HG02840 (cell line): Measurements from ENCODE around the gene VPS4B.

Experiments used
- ATAC-seq: cut with Tn5 transposase; IDR thresholded peaks from one replicate; pipeline ENCODE4 v1.9.1; 2021; ENCODE audit warnings: mild to moderate bottlenecking, moderate library complexity, moderate number of reproducible peaks; ENCODE audit not compliant: unreplicated experiment, low FRiP score

The VPS4B gene

DNA sequence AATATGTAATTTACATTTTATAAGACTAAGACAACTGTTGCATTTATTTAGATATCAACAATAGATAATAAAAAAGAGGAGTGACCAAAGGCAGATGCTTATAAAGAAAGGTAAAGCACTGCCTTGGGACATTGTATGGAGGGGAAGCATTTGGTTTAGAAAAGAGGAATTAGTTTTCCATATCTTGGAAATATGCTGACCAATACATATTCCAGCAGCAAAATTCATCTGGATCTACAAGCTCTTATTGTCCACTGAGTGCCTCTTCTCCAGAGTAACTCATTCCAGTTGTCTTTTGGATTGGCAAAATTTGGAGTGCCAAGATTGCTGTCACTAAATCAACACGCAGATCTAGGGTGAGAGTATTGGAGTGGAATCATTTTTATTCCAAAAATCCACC is 8.9 kb upstream of the VPS4B start:
- ATAC-seq: no peak

DNA sequence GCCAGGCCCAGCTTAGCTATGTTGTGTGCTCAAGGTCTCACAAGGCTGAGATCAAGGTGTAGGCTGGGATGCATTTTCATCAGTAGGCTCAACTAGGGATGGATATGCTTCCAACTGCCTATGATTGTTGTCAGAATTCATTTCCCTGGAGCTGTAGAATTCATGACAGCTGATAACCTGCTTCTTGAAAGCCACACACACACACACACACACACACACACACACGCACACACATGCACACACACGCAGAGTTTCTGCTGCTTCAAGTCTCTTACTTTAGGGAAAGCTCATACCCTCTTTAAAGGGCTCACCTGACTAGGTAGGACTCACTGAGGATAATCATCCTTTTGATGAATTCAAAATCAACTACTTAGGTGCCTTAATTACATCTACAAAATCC is 8.2 kb upstream of the VPS4B start:
- ATAC-seq: no peak

DNA sequence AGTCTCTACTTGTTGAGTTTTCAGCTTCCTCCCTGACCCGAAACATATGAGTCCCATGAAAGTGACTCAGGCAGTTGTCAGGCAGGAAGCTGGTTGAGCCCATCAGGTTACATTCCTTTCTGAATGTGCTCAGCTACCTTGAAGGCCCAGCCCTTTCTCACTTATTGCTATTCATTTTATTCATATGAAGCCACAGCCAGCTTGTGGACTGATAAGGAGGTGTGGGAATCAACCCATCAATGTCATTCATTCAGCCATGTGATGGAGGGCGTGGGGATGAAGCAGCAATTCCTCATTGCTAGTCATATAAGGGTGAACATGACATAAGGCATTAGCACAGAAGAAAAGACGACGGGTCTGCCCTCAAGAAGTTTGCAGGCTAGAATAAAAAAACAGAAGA is 5.3 kb upstream of the VPS4B start:
- ATAC-seq: no peak

DNA sequence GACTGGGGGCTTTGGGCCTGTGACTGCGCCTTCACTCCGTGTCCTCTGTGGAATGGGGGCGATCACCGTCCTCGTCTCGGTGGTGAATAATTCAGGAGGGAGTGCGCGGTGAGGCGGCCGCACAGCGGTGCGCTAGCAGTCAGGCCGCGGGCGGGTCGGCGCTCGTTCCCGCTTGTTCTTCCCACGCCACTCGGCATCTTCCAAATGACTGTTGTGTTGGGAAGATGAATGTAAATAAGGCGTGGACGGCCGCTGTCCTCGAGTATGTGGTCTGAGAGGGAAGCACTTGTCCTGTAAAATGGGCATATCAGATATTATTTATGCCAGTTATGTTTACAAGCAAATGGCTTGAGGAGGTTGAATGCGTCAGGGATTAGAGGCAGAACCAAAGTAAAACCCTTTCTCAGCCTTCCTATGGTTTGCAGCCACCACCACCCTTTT is 608 bp upstream of the VPS4B start:
- peak; percentile 29 for ATAC-seq

DNA sequence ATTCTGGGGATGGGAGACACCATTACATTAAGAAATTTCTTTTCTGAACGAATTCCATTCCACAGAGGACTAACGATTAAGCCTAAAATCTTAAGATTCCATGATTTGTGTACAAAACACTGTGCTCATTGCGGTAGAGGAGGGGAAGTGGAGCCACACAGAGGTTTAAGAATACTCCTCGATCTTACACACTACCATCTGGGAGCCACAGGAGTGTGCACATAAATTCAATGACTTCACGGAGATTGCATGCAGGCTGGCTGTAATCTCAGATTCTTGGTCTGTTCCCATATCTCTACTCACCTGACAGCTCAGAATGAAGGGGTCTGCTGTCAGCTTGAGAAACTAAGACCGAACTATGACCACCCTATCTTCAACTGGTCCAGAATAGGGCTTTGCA is 762 bp downstream of the VPS4B start:
- no peak for ATAC-seq

DNA sequence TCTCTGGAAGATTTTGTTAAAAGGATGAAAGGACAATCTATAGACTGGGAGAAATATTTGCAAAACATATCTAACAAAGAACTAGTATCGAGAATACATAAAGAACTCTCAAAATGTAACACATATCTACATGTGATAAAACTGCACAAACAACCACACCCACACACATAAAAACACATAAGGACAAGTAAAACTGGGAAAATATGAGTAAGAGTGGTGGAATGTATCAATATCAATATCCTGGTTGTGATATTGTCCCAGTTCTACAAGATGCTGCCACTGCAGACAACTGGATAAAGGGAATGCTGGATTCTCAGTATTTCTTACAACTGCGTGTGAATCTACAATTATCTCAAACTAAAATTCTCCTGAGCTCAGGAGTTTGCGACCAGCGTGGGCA is 9.3 kb downstream of the VPS4B start:
- no peak for ATAC-seq

DNA sequence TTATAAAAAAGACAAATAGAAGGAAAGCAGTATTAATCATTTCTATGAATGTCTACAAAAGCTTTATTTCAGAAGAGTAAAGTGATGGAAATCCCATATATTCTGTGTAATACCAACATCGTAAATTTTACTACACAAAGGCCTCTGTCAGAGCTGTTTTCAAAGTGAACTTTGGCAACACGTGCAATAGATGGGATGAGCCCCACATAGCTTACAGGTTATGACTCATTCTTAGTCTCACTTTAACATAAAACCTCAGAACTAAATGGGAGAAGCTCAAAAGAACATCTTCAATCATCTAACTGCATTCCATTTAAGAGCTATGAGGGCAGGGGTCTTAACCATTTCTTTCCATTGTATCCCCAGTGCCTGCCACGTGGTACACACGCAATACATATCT is 11.5 kb downstream of the VPS4B start:
- ATAC-seq: no peak

DNA sequence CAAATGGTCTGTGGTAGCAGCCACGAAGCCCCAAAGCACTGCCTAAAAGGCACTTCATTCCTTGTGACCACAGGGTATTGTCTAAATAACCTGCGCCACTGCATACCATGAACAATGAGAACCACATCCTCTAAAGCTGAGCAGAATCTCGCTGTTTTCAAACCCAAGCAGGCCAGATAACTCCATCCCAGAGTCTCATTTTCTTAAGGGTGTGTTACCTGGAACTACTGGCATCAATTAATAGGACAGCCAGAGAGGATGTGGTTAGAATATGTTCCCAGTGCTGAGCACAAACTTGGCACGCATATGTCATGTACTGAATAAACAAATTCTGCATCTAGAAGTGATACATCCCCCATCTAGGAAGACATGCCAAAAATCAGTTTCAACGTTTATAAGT is 13.0 kb downstream of the VPS4B start:
- ATAC-seq: no peak

DNA sequence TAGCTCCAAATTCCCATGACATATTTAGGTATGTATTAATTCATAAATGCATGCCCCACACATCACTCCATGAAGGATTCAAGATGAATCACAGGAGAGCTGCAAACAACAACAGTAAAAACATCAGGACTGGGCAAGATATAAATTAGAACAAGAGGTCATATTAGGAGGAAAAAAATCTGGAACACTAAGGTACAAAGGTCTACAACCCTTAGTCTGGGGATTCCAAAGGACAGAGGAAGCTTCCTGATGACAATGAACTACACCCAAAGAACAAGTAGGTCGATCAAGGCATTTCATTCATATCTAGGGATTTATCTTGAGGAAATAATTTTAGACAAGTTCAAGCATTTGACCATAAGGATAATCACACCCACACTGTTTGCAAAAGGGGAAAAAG is 14.5 kb downstream of the VPS4B start:
- no peak for ATAC-seq

DNA sequence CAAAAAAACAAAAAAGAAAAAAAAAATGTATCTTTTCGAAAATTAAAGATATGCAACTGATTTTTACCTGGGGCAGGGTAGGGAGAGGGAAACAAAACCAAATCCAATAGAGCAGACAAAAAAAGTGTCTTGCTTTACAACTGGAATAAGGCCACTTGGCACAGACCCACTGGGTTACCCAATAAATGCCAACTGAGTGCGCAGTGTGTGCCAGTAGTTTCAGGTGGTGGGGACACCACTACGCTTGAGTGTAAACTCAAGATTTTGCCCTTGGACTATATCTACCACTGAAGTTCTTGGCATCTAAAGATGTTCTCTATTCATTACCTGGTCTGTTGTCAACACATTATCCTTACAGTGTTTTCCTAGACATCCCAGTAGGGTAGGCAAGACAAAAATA is 16.3 kb downstream of the VPS4B start:
- ATAC-seq: no peak

DNA sequence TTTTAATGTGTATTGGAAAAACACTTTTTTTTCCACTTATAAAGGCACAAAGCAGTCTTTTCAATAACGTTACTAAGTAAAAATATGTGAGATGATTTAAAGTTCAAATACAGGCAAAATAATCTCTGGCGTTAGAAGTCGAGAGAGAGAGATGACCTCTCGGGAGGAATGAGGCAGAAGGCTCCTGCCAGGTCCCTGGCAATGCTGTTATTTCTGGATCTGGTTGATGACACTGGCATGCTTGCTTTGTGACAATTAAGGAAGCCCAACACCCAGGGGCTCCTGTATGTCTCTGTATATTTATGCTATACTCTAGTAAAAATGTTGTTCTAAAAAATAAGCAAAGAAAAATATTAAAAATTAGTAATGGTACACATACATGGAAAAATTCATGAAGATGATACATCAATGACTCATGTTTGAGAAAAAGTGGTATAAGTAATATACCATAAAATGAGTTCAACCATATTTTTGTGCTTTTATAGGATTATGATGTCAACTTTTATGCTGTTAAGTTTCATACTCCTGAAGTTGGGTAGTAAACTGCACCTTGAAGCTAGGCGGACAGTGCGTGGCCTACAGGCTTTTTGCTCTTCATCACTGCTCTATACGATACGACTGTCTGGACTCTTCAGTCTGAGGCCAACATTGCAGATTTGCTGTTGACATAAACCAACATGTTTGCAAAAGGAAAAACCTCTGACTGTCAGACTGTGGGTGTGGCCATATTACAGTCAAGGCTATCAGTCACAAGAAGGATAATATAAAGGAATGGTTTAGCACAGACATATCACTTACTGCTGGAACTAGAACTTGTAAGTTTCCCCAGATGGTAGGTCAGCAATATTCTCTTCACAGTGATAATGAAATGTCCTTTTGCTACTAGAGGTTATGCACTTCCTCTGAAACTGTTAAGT is 19.8 kb downstream of the VPS4B start:
- ATAC-seq: no peak

DNA sequence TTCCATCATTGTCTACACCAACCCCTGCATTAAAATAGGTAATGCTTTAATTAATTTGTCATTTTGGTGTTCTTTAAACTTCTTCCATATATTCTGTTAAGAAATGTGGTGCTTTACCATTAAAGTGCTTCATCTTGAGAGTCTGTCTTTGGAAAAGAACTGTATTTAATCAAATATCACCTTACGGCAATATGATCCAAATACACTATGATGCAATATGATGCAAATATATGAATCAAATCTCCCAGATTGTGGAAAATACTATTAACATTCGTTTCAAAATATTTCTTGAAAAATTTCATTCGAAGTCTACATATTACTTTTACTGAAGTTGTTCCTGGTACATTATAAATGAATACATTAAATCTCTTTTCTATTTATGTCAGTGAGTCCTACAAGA is 23.0 kb downstream of the VPS4B start:
- no peak for ATAC-seq

DNA sequence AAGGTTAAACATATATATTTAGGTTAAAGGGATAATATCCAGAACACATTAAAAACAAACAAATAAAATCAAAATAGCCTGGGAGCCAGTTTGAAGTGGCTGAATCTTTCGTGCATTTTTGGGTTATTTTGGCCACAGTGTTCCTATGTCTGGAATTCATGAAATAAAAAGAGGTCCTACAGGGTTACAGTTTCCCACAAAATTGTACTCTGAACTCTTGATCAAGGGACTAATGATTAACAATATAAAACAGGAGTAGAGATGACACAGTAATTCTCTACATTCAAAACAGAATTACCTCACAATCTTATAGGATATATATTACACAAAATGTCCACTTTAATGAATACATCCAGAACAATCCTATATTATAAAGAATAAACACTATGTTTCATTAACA is 24.9 kb downstream of the VPS4B start:
- ATAC-seq: no peak

DNA sequence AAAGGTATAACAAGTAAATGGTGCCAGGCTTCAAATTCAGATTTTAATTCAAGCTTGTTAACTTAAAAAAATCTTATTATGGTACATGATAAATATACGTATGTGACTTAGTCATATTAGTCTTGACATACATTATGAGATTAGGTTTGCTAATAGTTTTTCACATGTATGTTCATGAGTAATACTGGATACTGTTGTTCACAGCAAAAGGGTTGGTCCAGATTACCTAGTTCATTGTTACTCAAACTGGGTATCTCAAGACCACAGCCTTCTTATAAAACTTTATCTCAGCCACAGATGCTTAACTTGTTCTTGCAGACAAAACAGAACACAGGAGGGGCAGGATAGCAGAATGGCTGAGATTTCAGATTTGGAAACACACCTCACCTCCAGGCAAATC is 26.8 kb downstream of the VPS4B start:
- ATAC-seq: no peak

DNA sequence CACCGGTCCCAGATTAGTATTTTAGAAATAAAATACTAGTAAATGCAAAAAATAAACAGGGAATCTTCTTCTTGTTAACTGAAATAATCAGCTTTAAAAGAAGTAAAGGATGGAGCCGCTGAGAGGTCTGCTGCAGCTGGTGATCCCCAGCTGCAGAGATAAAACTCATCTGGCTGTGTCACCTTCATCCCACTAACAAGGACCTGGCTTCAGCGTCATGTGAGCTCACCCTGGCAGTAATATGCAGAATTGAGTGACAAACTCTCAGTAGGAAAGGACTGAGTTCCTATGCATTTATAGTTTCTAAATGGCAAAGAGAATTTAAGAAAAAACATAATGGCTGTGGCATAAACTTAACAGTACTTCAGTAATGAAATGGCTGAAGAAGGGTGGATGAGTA is 27.3 kb downstream of the VPS4B start:
- no peak for ATAC-seq

DNA sequence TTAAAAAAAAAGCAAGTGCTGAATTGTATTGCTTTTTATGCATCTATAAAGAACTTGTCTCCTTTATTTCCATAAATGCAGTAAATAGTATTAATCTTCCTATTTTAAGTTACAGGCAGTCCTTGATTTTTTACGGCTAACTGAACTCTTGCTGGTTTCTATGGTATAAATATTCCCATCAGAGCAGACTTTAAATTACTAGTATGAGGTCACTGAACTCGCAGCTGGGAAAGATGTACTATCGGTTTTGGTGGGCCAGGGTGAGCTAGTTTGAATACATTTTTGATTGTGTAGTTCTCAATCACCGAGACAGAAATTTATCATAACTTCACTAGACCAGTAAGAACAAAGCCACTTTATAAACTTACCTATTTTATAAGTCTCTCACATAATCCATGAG is 34.4 kb downstream of the VPS4B start:
- no peak for ATAC-seq

DNA sequence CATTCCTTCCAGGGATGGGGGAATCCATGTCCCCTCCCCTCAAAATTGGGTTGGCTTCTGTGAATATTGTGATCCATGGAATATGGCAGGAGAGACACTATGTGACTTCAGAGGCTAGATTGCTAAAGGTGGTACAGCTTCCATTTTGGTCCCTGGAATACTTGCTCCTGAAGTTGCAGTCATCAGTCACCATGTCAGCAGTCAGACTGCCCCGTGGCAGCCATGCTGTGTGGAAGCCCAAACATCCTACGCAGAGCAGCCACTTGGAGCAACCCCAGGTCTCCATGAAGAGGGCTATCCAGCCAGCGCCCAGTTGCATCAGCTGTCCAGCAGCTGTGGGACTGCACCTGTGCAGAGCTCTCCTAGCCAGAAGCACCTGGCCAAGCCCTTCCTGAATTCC is 39.4 kb downstream of the VPS4B start:
- ATAC-seq: no peak

DNA sequence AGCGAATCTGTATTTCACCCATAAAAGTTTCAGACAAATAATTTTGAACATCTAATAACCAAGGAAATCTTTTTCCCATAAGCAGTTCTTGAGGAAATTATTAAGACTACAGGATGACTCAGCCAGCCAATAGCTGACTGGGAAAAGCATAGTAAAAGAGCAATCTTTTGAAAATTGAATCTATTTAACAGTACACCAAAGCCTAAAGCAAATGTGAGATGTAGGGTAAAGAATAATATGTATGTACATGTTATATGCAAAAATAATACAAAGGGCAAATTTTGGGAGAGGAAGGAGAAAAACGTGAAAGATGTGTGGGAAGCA is 42.7 kb downstream of the VPS4B start:
- ATAC-seq: no peak

DNA sequence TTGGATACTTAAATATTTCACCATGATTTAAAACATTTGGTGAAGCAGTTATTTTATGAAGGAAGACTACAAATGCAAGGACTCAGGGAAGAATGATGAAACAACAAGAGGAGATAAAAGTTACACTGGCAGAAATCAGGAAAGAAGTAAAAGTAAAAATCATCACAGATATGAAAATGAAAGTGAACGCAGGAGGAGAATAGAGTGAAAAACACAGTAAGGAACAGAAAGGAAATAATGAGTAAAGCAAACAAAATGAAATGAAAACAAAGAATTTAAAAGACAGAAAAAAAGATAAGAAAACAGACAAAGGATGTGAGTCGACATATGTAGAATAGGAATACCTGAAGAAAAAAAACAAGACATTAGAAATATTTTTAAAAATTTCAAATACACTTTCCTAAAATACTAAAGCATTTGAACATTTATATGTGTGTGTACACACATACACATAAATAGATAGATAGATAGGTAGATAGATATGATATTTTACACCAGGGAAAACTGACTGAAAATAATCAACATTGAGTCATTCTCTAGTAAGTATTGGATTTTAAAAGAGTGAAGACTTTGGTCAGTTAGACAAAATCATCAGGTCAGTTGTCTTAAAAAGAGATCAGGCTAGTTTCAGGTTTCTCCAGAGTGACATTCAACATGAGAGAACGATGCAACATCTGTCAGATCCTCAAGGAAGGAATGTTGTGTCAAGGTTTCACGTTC is 43.2 kb downstream of the VPS4B start:
- no peak for ATAC-seq

DNA sequence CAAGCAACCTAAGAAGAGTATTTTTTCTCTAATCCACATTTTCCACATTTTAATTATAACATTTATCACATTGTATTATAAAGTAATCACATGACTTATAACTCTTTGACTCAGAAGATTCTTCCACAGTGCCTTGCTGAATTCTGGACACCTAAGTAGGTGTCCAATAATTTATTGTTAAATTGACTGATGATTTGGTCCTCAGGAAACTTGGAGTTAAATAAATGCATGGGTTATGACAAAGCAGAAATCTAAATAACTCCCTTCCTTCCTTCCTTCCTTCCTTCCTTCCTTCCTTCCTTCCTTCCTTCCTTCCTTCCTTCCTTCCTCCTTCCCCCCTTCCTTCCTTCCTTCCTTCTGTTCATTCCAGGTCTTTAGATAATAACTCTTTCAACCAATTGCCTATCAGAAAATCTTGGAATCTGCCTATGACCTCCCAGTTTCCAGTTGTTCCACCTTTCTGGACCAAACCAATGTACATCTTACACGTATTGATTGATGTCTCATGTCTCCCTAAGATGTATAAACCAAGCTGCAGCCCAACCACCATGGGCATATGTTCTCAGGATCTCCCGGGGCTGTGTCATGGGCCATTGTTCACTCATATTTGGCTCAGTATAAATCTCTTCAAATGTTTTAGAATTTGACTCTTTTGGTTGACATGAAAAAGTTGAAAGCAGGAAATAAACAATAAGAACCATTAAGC is 44.8 kb downstream of the VPS4B start:
- ATAC-seq: no peak

DNA sequence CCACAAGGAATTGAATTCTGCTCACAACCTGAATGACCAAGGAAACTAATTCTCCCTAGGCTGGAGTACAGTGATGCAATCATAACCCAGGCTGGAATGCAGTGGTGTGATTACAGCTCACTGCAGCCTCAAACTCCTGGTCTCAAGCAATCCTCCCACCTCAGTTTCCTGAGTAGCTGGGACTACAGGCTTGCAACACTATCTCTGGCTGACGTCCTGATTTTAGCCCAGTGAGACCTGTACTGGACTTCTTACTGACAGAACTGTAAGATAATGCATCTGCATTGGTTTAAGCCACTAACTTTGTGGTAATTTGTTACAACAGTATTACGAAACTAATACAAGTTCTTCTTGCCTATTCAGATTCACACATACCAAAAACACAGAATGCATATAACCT is 45.7 kb downstream of the VPS4B start:
- ATAC-seq: no peak
